Ishikawa (cell line): Measurements from ENCODE around the gene SIX6.
A peak's percentile ranks its signal among the peaks of the same experiment; 100 is the strongest.

Experiments used
- CEBPB ChIP-seq: IDR thresholded peaks from 2 replicates; pipeline ENCODE4 v1.6.1; 2012
- CREB1 ChIP-seq: IDR thresholded peaks from 2 replicates; pipeline ENCODE4 v1.6.1; 2012; ENCODE audit warnings: low read depth
- EGR1 ChIP-seq: IDR thresholded peaks from 2 replicates; pipeline ENCODE4 v1.6.1; 2012
- EP300 ChIP-seq: IDR thresholded peaks from 2 replicates; pipeline ENCODE4 v1.6.1; 2012; ENCODE audit warnings: borderline replicate concordance
- FOXM1 ChIP-seq: IDR thresholded peaks from 2 replicates; pipeline ENCODE4 v1.6.1; 2012; ENCODE audit warnings: low read depth, borderline replicate concordance
- MAX ChIP-seq: IDR thresholded peaks from 2 replicates; pipeline ENCODE4 v1.6.1; 2012
- NFIC ChIP-seq: IDR thresholded peaks from 2 replicates; pipeline ENCODE4 v1.6.1; 2012
- RAD21 ChIP-seq: IDR thresholded peaks from 2 replicates; pipeline ENCODE4 v1.6.1; 2012; ENCODE audit warnings: low read depth
- REST ChIP-seq: IDR thresholded peaks from 2 replicates; pipeline ENCODE4 v1.6.1; 2012; ENCODE audit warnings: low read depth, mild to moderate bottlenecking
- TAF1 ChIP-seq: IDR thresholded peaks from 2 replicates; pipeline ENCODE4 v1.6.1; 2012; ENCODE audit warnings: low read depth, mild to moderate bottlenecking
- TCF12 ChIP-seq: IDR thresholded peaks from 2 replicates; pipeline ENCODE4 v1.6.1; 2012; ENCODE audit warnings: low read depth
- TEAD4 ChIP-seq: IDR thresholded peaks from 2 replicates; pipeline ENCODE4 v1.6.1; 2012
- USF1 ChIP-seq: IDR thresholded peaks from 2 replicates; pipeline ENCODE4 v1.6.1; 2012
- YY1 ChIP-seq: IDR thresholded peaks from 2 replicates; pipeline ENCODE4 v1.6.1; 2012; ENCODE audit warnings: low read depth

GRCh38 chr14:60561845-60562746, 53.1 kb downstream of the SIX6 start:
- TF ChIP-seq EGR1 (no peak), REST (no peak), USF1 (no peak), CEBPB (no peak), TAF1 (no peak), RAD21 (peak; percentile 94), MAX (no peak), EP300 (no peak), YY1 (no peak), FOXM1 (no peak), TCF12 (no peak), CREB1 (no peak), TEAD4 (no peak), NFIC (no peak)
